ENCODE results near the gene ANO7. TPM values are rescaled to one million over a fixed set of nuclear protein-coding genes. Genes with fewer than 3 reads are reported as not detected.
A peak's percentile ranks its signal among the peaks of the same experiment; 100 is the strongest.

Gene ANO7
- total RNA-seq, 1 experiment from 2014 or later = 4.1 TPM

DNA sequence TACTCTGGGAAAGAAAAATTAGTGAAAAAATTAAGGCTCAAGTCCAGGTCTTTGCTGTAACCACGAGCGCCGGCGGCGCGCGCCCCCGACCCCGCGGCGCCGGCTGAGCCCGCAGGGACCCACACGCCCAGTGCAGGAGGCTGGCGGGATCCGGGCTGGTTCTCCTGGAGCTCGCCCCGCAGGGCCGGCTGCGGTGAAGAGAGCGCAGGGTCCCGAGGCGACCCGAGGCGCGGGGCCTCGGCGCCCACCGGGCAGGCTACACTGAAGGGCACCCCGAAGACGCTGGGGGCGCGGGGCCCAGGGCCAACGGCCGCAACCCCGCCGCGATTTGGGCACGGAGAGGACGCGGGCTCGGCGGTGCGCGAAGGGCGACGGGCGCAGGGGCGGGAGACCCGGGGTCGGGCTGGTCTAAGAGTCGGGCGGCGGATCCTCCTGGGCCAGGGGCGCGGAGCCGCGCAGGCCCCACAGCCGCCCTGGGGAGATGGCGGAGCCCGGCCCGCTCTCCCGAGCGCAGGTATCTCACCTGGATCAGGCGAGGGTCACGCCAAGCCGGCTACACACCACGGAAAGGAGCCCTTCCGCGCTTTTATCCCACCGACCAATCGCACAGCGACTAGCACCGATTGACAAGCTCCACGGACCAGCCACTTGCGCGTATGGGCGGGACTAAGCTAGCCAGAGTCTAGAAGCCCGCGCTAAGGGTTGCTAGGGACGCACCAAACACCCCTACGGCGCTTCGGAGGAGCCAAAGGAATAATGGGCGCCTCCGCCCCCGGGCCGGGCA lies 39.4 kb upstream of the ANO7 start, which contains the start of gene PASK:
Gene PASK, minus strand, starts transcription at position 582 of the 784 bp plus-strand sequence. CDS start 6,440 bp downstream, outside the sequence.
- Mint-ChIP-seq H3K9me3 (ENCODE audit: unreplicated experiment) (no peaks in the 10 kb centered on the region), H3K4me3 (ENCODE audit: unreplicated experiment) (peak within 1 kb of the TSS; percentile 84), H3K36me3 (ENCODE audit: insufficient read depth, unreplicated experiment) (peaks cover 8% of the 10 kb centered on the region), H3K27me3 (ENCODE audit: insufficient read depth, unreplicated experiment) (no peaks in the 10 kb centered on the region), H3K27ac (ENCODE audit: unreplicated experiment) (peak within 1 kb of the TSS; percentile 91), H3K4me1 (ENCODE audit: low read depth, unreplicated experiment) (peaks cover 16% of the 10 kb centered on the region)
- Histone ChIP-seq H3K4me1 (0 out of 2 replicates have a peak, but pooled peaks cover 3% of the 10 kb centered on the region), H3K4me3 (ENCODE audit: low read depth, low read length) (peak within 1 kb of the TSS; percentile 53), H3K36me3 (ENCODE audit: control insufficient read depth, insufficient read depth, low read length) (no peaks in the 10 kb centered on the region), H3K9me3 (no peaks in the 10 kb centered on the region), H3K27me3 (replicated peaks; ENCODE audit: control insufficient read depth, insufficient read depth, low read length) (no peaks in the 10 kb centered on the region)
- BruUV-seq (replicated peaks) = no TSS peak
- POLR2A ChIA-PET = interaction anchor here (0.5 to 1.0 kb wide), 4 partner anchors 47 to 549 kb away, joined by 3 to 5 read pairs (median 3); partner anchors contain the start of gene MTERF4
- DNase-seq = peak; percentile 92 to 95
- TF ChIP-seq, protein P1, sequence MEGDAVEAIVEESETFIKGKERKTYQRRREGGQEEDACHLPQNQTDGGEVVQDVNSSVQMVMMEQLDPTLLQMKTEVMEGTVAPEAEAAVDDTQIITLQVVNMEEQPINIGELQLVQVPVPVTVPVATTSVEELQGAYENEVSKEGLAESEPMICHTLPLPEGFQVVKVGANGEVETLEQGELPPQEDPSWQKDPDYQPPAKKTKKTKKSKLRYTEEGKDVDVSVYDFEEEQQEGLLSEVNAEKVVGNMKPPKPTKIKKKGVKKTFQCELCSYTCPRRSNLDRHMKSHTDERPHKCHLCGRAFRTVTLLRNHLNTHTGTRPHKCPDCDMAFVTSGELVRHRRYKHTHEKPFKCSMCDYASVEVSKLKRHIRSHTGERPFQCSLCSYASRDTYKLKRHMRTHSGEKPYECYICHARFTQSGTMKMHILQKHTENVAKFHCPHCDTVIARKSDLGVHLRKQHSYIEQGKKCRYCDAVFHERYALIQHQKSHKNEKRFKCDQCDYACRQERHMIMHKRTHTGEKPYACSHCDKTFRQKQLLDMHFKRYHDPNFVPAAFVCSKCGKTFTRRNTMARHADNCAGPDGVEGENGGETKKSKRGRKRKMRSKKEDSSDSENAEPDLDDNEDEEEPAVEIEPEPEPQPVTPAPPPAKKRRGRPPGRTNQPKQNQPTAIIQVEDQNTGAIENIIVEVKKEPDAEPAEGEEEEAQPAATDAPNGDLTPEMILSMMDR (IDR thresholded peaks at IDR 0.05; ENCODE audit: insufficient read depth in 1 of 2, low read depth in 1 of 2, low read length in 1 of 2, severe bottlenecking in 1 of 2, unreplicated experiment in 1 of 2) = no peak
- CTCF ChIA-PET = interaction anchor here (0.9 kb wide), 1 partner anchor 247 kb away, joined by 3 read pairs; no protein-coding TSS in a partner anchor
- intact Hi-C loops (cut with micrococcal nuclease; ENCODE audit: unreplicated experiment) = loop anchor here (5.0 kb wide), 1 partner anchor 68 kb away; no protein-coding TSS in a partner anchor

DNA sequence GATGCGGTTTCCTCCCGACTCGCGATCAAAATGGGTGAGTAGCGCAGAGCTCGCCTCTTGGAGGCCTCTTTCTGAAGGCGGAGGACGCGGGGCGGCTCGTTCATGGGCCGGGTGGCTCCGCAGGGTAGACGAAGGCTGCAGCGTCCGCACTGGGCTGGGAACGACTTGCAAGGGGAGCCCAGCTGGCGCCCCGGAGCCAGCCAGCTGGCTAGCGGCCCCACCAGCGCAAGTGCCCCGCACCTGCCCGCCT lies 38.9 kb upstream of the ANO7 start:
- no peaks in the 10 kb centered on the region for H3K36me3 ChIP-seq (ENCODE audit: control insufficient read depth, insufficient read depth, low read length)
- no peaks in the 10 kb centered on the region for H3K27me3 Mint-ChIP-seq (ENCODE audit: insufficient read depth, unreplicated experiment)
- peaks cover 8% of the 10 kb centered on the region for H3K36me3 Mint-ChIP-seq (ENCODE audit: insufficient read depth, unreplicated experiment)
- 0 out of 2 replicates have a peak, but pooled peaks cover 3% of the 10 kb centered on the region for H3K4me1 ChIP-seq
- no peaks in the 10 kb centered on the region for H3K27me3 ChIP-seq (replicated peaks; ENCODE audit: control insufficient read depth, insufficient read depth, low read length)
- H3K9me3 Mint-ChIP-seq (ENCODE audit: unreplicated experiment) = no peaks in the 10 kb centered on the region
- CTCF ChIA-PET = interaction anchor here (0.9 kb wide), 1 partner anchor 247 kb away, joined by 3 read pairs; no protein-coding TSS in a partner anchor
- no TSS peak for BruUV-seq (replicated peaks)
- intact Hi-C loops (cut with micrococcal nuclease; ENCODE audit: unreplicated experiment) = loop anchor here (5.0 kb wide), 1 partner anchor 68 kb away; no protein-coding TSS in a partner anchor
- H3K4me1 Mint-ChIP-seq (ENCODE audit: low read depth, unreplicated experiment) = peaks cover 16% of the 10 kb centered on the region
- no peak for DNase-seq
- peak overlapping the region; percentile 53 for H3K4me3 ChIP-seq (ENCODE audit: low read depth, low read length)
- TF ChIP-seq, protein P1 (IDR thresholded peaks at IDR 0.05; ENCODE audit: insufficient read depth in 1 of 2, low read depth in 1 of 2, low read length in 1 of 2, severe bottlenecking in 1 of 2, unreplicated experiment in 1 of 2) = no peak
- peak overlapping the region; percentile 87 for H3K27ac Mint-ChIP-seq (ENCODE audit: unreplicated experiment)
- no peaks in the 10 kb centered on the region for H3K9me3 ChIP-seq
- POLR2A ChIA-PET = interaction anchor here (0.5 to 1.0 kb wide), 4 partner anchors 47 to 548 kb away, joined by 3 to 5 read pairs (median 3); partner anchors contain the start of gene MTERF4
- H3K4me3 Mint-ChIP-seq (ENCODE audit: unreplicated experiment) = peak overlapping the region; percentile 84

DNA sequence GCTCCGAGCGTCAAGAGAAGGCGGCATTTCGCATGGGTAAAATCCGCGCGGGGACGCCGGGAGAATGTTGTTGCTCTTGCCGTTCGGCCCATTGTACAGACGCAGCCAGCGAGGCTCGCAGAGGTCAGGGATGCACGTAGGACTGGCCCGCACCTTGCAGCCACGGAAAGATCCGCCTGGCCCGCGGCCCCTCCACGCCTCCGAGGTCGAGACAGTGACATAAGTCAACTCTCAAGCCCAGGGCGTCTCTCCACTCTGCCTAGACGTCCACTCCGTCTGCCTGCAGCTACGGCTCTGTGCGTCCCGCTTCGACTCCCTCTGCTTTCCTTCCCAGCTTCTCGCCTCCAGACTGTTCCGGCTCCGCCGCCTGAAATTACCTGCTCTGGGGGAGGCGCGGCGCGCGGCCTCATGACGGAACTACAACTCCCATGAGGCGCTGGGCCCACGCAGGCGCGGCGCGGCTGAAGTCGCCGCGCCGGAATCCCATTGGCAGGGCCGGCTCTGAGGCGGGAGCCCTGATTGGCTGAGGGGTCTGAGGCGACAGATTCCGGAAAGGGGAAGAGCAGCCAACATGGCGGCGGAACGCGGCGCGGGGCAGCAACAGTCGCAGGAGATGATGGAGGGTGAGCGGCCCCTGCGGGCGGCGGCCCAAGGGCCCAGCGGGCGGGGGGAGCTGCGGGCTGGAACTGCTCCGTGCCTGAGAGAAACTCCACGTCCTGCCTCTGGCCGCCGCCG lies 38.4 kb upstream of the ANO7 start, which contains the start of gene PPP1R7:
Gene PPP1R7, plus strand, starts transcription at position 543 of the 735 bp plus-strand sequence. Its CDS starts 29 bp downstream, at position 572.
- intact Hi-C loops (cut with micrococcal nuclease; ENCODE audit: unreplicated experiment) = loop anchor here (5.0 kb wide), 1 partner anchor 67 kb away; no protein-coding TSS in a partner anchor
- ChIA-PET CTCF (interaction anchor here (0.9 kb wide), 1 partner anchor 248 kb away, joined by 3 read pairs; no protein-coding TSS in a partner anchor), POLR2A (interaction anchor here (0.5 to 1.0 kb wide), 6 partner anchors 24 to 548 kb away, joined by 3 to 7 read pairs (median 3); partner anchors contain the start of gene MTERF4)
- no TSS peak for BruUV-seq (replicated peaks)
- Mint-ChIP-seq H3K36me3 (ENCODE audit: insufficient read depth, unreplicated experiment) (peaks cover 8% of the 10 kb centered on the region), H3K4me1 (ENCODE audit: low read depth, unreplicated experiment) (peaks cover 16% of the 10 kb centered on the region), H3K4me3 (ENCODE audit: unreplicated experiment) (peak within 1 kb of the TSS; percentile 84), H3K27me3 (ENCODE audit: insufficient read depth, unreplicated experiment) (no peaks in the 10 kb centered on the region), H3K27ac (ENCODE audit: unreplicated experiment) (peak within 1 kb of the TSS; percentile 87), H3K9me3 (ENCODE audit: unreplicated experiment) (no peaks in the 10 kb centered on the region)
- TF ChIP-seq, protein P1 (IDR thresholded peaks at IDR 0.05; ENCODE audit: insufficient read depth in 1 of 2, low read depth in 1 of 2, low read length in 1 of 2, severe bottlenecking in 1 of 2, unreplicated experiment in 1 of 2) = no peak
- Histone ChIP-seq H3K27me3 (replicated peaks; ENCODE audit: control insufficient read depth, insufficient read depth, low read length) (no peaks in the 10 kb centered on the region), H3K4me3 (ENCODE audit: low read depth, low read length) (peak within 1 kb of the TSS; percentile 53), H3K36me3 (ENCODE audit: control insufficient read depth, insufficient read depth, low read length) (no peaks in the 10 kb centered on the region), H3K4me1 (0 out of 2 replicates have a peak, but pooled peaks cover 3% of the 10 kb centered on the region), H3K9me3 (no peaks in the 10 kb centered on the region)
- peak; percentile 90 to 93 for DNase-seq

Measured in Caco-2 (cell line).